Astrocyte of the spinal cord (primary cell): ENCODE results near the gene ZNF17.

Experiments
- DNase-seq: peaks from one replicate; pipeline ENCODE4 v3.0.0; 2011; ENCODE audit warnings: low read depth, low spot score
- H3K4me3 ChIP-seq: 2 replicates; pipeline ENCODE4 v1.5.1; 2011; ENCODE audit warnings: low read depth, mild to moderate bottlenecking, low read length, moderate library complexity
- in situ Hi-C: cut with HindIII; loops from 2 replicates; pipeline ENCODE4 v1.10.0; 2017; ENCODE audit warnings: low sequenced_read_pairs
- TF ChIP-seq, protein P1 (sequence below): IDR thresholded peaks from 2 replicates; pipeline ENCODE4 v1.5.1; 2012; ENCODE audit warnings: low read depth, mild to moderate bottlenecking, low read length, inconsistent platforms

Gene ZNF17

GRCh38 chr19:57376151-57376550 is 34.8 kb upstream of the ZNF17 start:
- TF ChIP-seq, protein P1, sequence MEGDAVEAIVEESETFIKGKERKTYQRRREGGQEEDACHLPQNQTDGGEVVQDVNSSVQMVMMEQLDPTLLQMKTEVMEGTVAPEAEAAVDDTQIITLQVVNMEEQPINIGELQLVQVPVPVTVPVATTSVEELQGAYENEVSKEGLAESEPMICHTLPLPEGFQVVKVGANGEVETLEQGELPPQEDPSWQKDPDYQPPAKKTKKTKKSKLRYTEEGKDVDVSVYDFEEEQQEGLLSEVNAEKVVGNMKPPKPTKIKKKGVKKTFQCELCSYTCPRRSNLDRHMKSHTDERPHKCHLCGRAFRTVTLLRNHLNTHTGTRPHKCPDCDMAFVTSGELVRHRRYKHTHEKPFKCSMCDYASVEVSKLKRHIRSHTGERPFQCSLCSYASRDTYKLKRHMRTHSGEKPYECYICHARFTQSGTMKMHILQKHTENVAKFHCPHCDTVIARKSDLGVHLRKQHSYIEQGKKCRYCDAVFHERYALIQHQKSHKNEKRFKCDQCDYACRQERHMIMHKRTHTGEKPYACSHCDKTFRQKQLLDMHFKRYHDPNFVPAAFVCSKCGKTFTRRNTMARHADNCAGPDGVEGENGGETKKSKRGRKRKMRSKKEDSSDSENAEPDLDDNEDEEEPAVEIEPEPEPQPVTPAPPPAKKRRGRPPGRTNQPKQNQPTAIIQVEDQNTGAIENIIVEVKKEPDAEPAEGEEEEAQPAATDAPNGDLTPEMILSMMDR: no peak
- no peak for DNase-seq
- H3K4me3 ChIP-seq: no peak overlapping the region
- in situ Hi-C loops: no loop called here

- no peak overlapping the region for H3K4me3 ChIP-seq
- TF ChIP-seq, protein P1: no peak
- DNase-seq: no peak
- in situ Hi-C loops: no loop called here
Observed at GRCh38 chr19:57377498-57378146, 33.3 kb upstream of the ZNF17 start.

- DNase-seq: no peak
- TF ChIP-seq, protein P1: no peak
- in situ Hi-C loops: no loop called here
- no peak overlapping the region for H3K4me3 ChIP-seq
Observed at GRCh38 chr19:57380923-57381322, 30.0 kb upstream of the ZNF17 start.

DNA sequence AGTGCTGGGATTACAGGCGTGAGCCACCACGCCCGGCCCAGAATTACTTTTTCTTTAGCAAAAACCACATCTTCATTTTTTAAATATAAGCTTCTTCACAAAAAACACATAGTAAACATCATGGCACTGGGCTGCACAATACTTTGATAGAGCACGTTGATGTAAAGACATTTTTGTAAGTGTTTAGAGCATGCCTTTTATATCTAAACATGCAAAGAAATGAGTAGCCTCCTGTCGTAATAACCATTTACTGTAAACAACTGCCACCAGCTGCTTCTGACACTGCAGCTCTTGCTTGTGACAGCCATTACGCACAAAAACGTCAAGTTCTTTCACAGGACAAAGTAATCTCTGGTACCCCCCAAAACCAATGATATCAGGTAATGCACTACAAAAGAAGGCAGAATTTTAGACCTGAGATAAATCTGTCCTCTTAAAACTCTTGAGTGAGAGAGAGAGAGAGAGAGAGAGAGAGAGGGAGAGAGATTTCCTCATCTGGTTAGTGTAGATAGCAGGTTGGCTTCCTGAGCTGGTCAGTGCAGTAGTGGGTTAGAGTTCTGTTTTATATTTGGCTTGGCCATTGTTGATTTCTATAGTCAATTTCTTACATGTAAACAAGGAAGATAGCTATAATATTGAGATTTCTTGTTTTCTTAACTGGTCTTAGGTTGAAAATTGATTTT is 28.0 kb upstream of the ZNF17 start:
- TF ChIP-seq, protein P1: no peak
- in situ Hi-C loops: no loop called here
- DNase-seq: no peak
- no peak overlapping the region for H3K4me3 ChIP-seq

DNA sequence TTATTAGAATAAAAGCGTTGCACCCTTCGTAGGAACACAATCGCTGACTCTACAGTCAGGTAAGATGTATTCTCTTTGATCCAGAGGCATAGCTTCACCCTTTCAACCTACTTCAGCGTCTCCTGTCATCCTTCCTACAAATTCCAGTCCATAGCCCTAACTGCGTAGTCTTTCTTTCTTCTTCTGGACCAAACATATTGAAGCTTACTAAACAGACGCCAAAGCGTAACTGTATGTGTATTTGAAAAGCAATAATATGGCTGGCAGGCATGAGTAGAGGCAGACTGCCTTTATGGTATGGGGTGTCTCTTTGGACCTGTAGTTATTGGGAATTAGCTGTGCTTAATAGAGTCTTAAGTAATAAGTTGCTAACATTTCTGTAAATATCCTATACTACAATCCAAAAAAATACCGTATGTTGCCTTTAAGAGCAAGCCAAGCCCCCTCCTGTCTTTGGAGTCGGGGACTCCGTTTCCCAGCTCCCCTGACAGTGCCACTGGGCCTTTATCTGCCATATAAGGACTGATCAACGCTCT is 21.7 kb upstream of the ZNF17 start:
- in situ Hi-C loops: no loop called here
- peak overlapping the region; percentile 97 for H3K4me3 ChIP-seq
- TF ChIP-seq, protein P1: no peak

DNA sequence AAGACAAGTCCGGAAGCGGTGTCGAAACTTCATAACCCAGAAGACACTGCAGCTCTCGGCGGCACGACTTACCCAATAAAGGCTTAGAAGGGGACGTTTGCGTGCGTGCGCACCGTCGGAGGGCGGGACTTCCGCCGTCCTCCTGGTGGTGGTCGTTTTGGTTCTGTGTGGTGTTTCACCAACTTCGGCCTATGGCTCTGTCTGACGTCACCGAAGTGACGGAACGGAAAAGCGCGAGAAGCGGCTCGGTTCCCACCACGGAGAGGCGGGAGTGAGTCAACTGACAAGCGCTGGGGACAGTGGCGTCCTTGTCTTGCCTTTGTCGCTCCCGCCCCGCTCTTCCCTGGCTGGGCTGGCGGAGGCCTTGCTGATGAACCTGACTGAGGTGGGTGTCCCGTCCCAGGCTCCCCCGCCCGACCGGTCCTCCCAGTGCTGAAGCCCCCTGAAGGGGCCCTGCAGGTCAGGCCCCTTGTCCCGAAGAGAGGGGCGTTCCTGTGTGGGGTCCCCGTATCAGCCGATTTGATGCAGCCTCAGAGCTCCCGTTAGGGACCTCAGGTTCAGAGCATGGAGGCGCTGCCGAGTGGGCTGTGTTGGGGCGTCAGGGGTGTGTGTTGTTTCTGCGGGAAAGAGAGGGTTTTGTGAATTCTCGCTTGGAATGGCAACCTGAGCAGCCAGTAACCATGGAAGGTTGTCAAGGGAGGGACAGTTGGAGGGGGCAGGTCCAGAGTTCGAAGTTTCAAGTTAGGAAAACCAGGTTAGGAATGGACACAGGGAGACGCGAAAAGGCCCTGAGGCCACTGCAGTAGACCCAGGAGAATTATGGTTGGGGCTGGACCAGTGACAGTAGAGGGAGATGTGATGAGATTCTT is 21.0 kb upstream of the ZNF17 start, which contains the start of gene ZNF548:
Gene ZNF548 (plus strand): TSS at position 125 of the 869 bp plus-strand sequence. CDS start 246 bp downstream, at position 371.
- TF ChIP-seq, protein P1: peak; percentile 19
- in situ Hi-C loops: no loop called here
- H3K4me3 ChIP-seq: peak within 1 kb of the TSS; percentile 97
- peak; percentile 99 for DNase-seq

More for the DNA sequence above, 21.7 kb upstream of the ZNF17 start:
- DNase-seq: no peak
